Measurements from ENCODE around the gene CDC42EP1.

Gene CDC42EP1

GRCh38 chr22:37559901-37560607 lies at the start of gene CDC42EP1:
TSS of gene CDC42EP1 (plus strand) at chr22:37560480. CDS start at chr22:37566350, 5,870 bp downstream.
- Histone ChIP-seq H3K27me3 (ENCODE audit: control insufficient read depth in 1 of 2, insufficient read depth in 2 of 2, low read length in 2 of 2) (no peaks in the 10 kb centered on the region), H3K9ac (ENCODE audit: low read depth in 1 of 2, low read length in 2 of 2) (peak within 1 kb of the TSS; percentile 93 to 98), H3K4me3 (ENCODE audit: low read depth in 1 of 2, low read length in 2 of 2) (peak within 1 kb of the TSS; percentile 84 to 85), H3K36me3 (ENCODE audit: control insufficient read depth in 1 of 2, insufficient read depth in 2 of 2, low read length in 2 of 2) (peaks cover 0 to 3% of the 10 kb centered on the region in 2 donors), H3K27ac (ENCODE audit: low read depth, low read length) (peak within 1 kb of the TSS; percentile 95), H3K4me1 (ENCODE audit: control insufficient read depth in 1 of 2, insufficient read depth in 2 of 2, low read length in 2 of 2) (peaks cover 61 to 67% of the 10 kb centered on the region in 2 donors), H3K9me3 (ENCODE audit: control insufficient read depth in 1 of 2, low read length in 2 of 2) (no peaks in the 10 kb centered on the region)

- peak overlapping the region in 1 of 2 donors; percentile 29 for H3K4me3 ChIP-seq (ENCODE audit: low read depth in 1 of 2, low read length in 2 of 2)
- H3K27me3 ChIP-seq (ENCODE audit: control insufficient read depth in 1 of 2, insufficient read depth in 2 of 2, low read length in 2 of 2) = no peaks in the 10 kb centered on the region
- peaks cover 25 to 31% of the 10 kb centered on the region in 2 donors for H3K36me3 ChIP-seq (ENCODE audit: control insufficient read depth in 1 of 2, insufficient read depth in 2 of 2, low read length in 2 of 2)
- H3K9me3 ChIP-seq (ENCODE audit: control insufficient read depth in 1 of 2, low read length in 2 of 2) = no peaks in the 10 kb centered on the region
- H3K27ac ChIP-seq (ENCODE audit: low read depth, low read length) = peak overlapping the region; percentile 63
- H3K4me1 ChIP-seq (ENCODE audit: control insufficient read depth in 1 of 2, insufficient read depth in 2 of 2, low read length in 2 of 2) = peaks cover 33 to 38% of the 10 kb centered on the region in 2 donors
- peak overlapping the region in 1 of 2 donors; percentile 36 for H3K9ac ChIP-seq (ENCODE audit: low read depth in 1 of 2, low read length in 2 of 2)
These were observed 48.7 kb upstream of the CDC42EP1 start for GRCh38 chr22:37511395-37512104.

GRCh38 chr22:37514526-37515051 lies 45.7 kb upstream of the CDC42EP1 start:
- peaks cover 28 to 34% of the 10 kb centered on the region in 2 donors for H3K4me1 ChIP-seq (ENCODE audit: control insufficient read depth in 1 of 2, insufficient read depth in 2 of 2, low read length in 2 of 2)
- H3K27ac ChIP-seq (ENCODE audit: low read depth, low read length) = no peak overlapping the region
- H3K9ac ChIP-seq (ENCODE audit: low read depth in 1 of 2, low read length in 2 of 2) = no peak overlapping the region
- no peaks in the 10 kb centered on the region for H3K9me3 ChIP-seq (ENCODE audit: control insufficient read depth in 1 of 2, low read length in 2 of 2)
- H3K27me3 ChIP-seq (ENCODE audit: control insufficient read depth in 1 of 2, insufficient read depth in 2 of 2, low read length in 2 of 2) = no peaks in the 10 kb centered on the region
- H3K4me3 ChIP-seq (ENCODE audit: low read depth in 1 of 2, low read length in 2 of 2) = no peak overlapping the region
- peaks cover 15 to 21% of the 10 kb centered on the region in 2 donors for H3K36me3 ChIP-seq (ENCODE audit: control insufficient read depth in 1 of 2, insufficient read depth in 2 of 2, low read length in 2 of 2)

- no peaks in the 10 kb centered on the region for H3K9me3 ChIP-seq (ENCODE audit: control insufficient read depth in 1 of 2, low read length in 2 of 2)
- H3K9ac ChIP-seq (ENCODE audit: low read depth in 1 of 2, low read length in 2 of 2) = no peak overlapping the region
- H3K27ac ChIP-seq (ENCODE audit: low read depth, low read length) = no peak overlapping the region
- H3K4me1 ChIP-seq (ENCODE audit: control insufficient read depth in 1 of 2, insufficient read depth in 2 of 2, low read length in 2 of 2) = peaks cover 30 to 35% of the 10 kb centered on the region in 2 donors
- peaks cover 0 to 4% of the 10 kb centered on the region in 2 donors for H3K27me3 ChIP-seq (ENCODE audit: control insufficient read depth in 1 of 2, insufficient read depth in 2 of 2, low read length in 2 of 2)
- H3K36me3 ChIP-seq (ENCODE audit: control insufficient read depth in 1 of 2, insufficient read depth in 2 of 2, low read length in 2 of 2) = peaks cover 15 to 21% of the 10 kb centered on the region in 2 donors
- H3K4me3 ChIP-seq (ENCODE audit: low read depth in 1 of 2, low read length in 2 of 2) = no peak overlapping the region
These were observed 44.4 kb upstream of the CDC42EP1 start for GRCh38 chr22:37515901-37516300.

- Histone ChIP-seq H3K36me3 (ENCODE audit: control insufficient read depth in 1 of 2, insufficient read depth in 2 of 2, low read length in 2 of 2) (peaks cover 14 to 21% of the 10 kb centered on the region in 2 donors), H3K27ac (ENCODE audit: low read depth, low read length) (no peak overlapping the region), H3K27me3 (ENCODE audit: control insufficient read depth in 1 of 2, insufficient read depth in 2 of 2, low read length in 2 of 2) (peaks cover 0 to 4% of the 10 kb centered on the region in 2 donors), H3K4me3 (ENCODE audit: low read depth in 1 of 2, low read length in 2 of 2) (no peak overlapping the region), H3K9ac (ENCODE audit: low read depth in 1 of 2, low read length in 2 of 2) (no peak overlapping the region), H3K4me1 (ENCODE audit: control insufficient read depth in 1 of 2, insufficient read depth in 2 of 2, low read length in 2 of 2) (peaks cover 34 to 40% of the 10 kb centered on the region in 2 donors), H3K9me3 (ENCODE audit: control insufficient read depth in 1 of 2, low read length in 2 of 2) (no peaks in the 10 kb centered on the region)
These were observed 43.8 kb upstream of the CDC42EP1 start for GRCh38 chr22:37516456-37516855.

- Histone ChIP-seq H3K4me1 (ENCODE audit: control insufficient read depth in 1 of 2, insufficient read depth in 2 of 2, low read length in 2 of 2) (peaks cover 33 to 34% of the 10 kb centered on the region in 2 donors), H3K27me3 (ENCODE audit: control insufficient read depth in 1 of 2, insufficient read depth in 2 of 2, low read length in 2 of 2) (peaks cover 0 to 4% of the 10 kb centered on the region in 2 donors), H3K4me3 (ENCODE audit: low read depth in 1 of 2, low read length in 2 of 2) (peak overlapping the region; percentile 80 to 83), H3K27ac (ENCODE audit: low read depth, low read length) (peak overlapping the region; percentile 27), H3K9me3 (ENCODE audit: control insufficient read depth in 1 of 2, low read length in 2 of 2) (no peaks in the 10 kb centered on the region), H3K9ac (ENCODE audit: low read depth in 1 of 2, low read length in 2 of 2) (peak overlapping the region; percentile 83 to 84), H3K36me3 (ENCODE audit: control insufficient read depth in 1 of 2, insufficient read depth in 2 of 2, low read length in 2 of 2) (peaks cover 9 to 21% of the 10 kb centered on the region in 2 donors)
These were observed 42.3 kb upstream of the CDC42EP1 start for GRCh38 chr22:37517826-37518450.

- H3K27me3 ChIP-seq (ENCODE audit: control insufficient read depth in 1 of 2, insufficient read depth in 2 of 2, low read length in 2 of 2) = peaks cover 0 to 4% of the 10 kb centered on the region in 2 donors
- H3K4me1 ChIP-seq (ENCODE audit: control insufficient read depth in 1 of 2, insufficient read depth in 2 of 2, low read length in 2 of 2) = peaks cover 25 to 34% of the 10 kb centered on the region in 2 donors
- peaks cover 9 to 21% of the 10 kb centered on the region in 2 donors for H3K36me3 ChIP-seq (ENCODE audit: control insufficient read depth in 1 of 2, insufficient read depth in 2 of 2, low read length in 2 of 2)
- H3K9me3 ChIP-seq (ENCODE audit: control insufficient read depth in 1 of 2, low read length in 2 of 2) = no peaks in the 10 kb centered on the region
- H3K27ac ChIP-seq (ENCODE audit: low read depth, low read length) = peak overlapping the region; percentile 77
- H3K4me3 ChIP-seq (ENCODE audit: low read depth in 1 of 2, low read length in 2 of 2) = peak overlapping the region; percentile 80 to 83
- peak overlapping the region; percentile 83 to 84 for H3K9ac ChIP-seq (ENCODE audit: low read depth in 1 of 2, low read length in 2 of 2)
These were observed 41.6 kb upstream of the CDC42EP1 start for GRCh38 chr22:37518509-37519267.

- peak within 1 kb of the TSS; percentile 77 for H3K27ac ChIP-seq (ENCODE audit: low read depth, low read length)
- H3K4me3 ChIP-seq (ENCODE audit: low read depth in 1 of 2, low read length in 2 of 2) = peak within 1 kb of the TSS; percentile 80 to 83
- H3K4me1 ChIP-seq (ENCODE audit: control insufficient read depth in 1 of 2, insufficient read depth in 2 of 2, low read length in 2 of 2) = peaks cover 25 to 34% of the 10 kb centered on the region in 2 donors
- peak within 1 kb of the TSS; percentile 83 to 84 for H3K9ac ChIP-seq (ENCODE audit: low read depth in 1 of 2, low read length in 2 of 2)
- H3K27me3 ChIP-seq (ENCODE audit: control insufficient read depth in 1 of 2, insufficient read depth in 2 of 2, low read length in 2 of 2) = peaks cover 0 to 4% of the 10 kb centered on the region in 2 donors
- peaks cover 5 to 16% of the 10 kb centered on the region in 2 donors for H3K36me3 ChIP-seq (ENCODE audit: control insufficient read depth in 1 of 2, insufficient read depth in 2 of 2, low read length in 2 of 2)
- H3K9me3 ChIP-seq (ENCODE audit: control insufficient read depth in 1 of 2, low read length in 2 of 2) = no peaks in the 10 kb centered on the region
These were observed 40.7 kb upstream of the CDC42EP1 start, which contains the start of gene CARD10 for GRCh38 chr22:37519268-37520195. TSS of gene CARD10 (minus strand) at chr22:37519415. CDS start at chr22:37519200, 215 bp downstream.
